Uterus (tissue), 4 donors: ENCODE data around the gene RAX. TPM values are rescaled to one million over a fixed set of nuclear protein-coding genes. Genes with fewer than 3 reads are reported as not detected.

ENCODE experiments used
- DNase-seq, 2 donors: peaks; one replicate each; pipeline ENCODE4 v3.0.0-alpha.2; 2019 to 2020
- H3K27ac ChIP-seq, 2 donors: fragments of 200-600 bp; sonication (generic); 1 replicate in 1 of 2; 2 replicates in 1 of 2; pipeline ENCODE4 v1.5.1; 2016 to 2018
- H3K27me3 ChIP-seq, 2 donors: fragments of 200-600 bp; sonication (generic); one replicate each; pipeline ENCODE4 v1.5.1; 2018 to 2019; ENCODE audit warnings: control low read depth in 1 of 2
- H3K36me3 ChIP-seq, 2 donors: fragments of 200-600 bp; sonication (generic); one replicate each; pipeline ENCODE4 v1.5.1; 2019; ENCODE audit warnings: control low read depth in 1 of 2
- H3K4me1 ChIP-seq, 2 donors: fragments of 200-600 bp; sonication (generic); one replicate each; pipeline ENCODE4 v1.5.1; 2018 to 2019; ENCODE audit warnings: control low read depth in 1 of 2
- H3K4me3 ChIP-seq, 2 donors: fragments of 200-600 bp; sonication (generic); 1 replicate in 1 of 2; 2 replicates in 1 of 2; pipeline ENCODE4 v1.5.1; 2018 to 2019; ENCODE audit warnings: mild to moderate bottlenecking in 1 of 2
- H3K9me3 ChIP-seq, 2 donors: fragments of 200-600 bp; sonication (generic); one replicate each; pipeline ENCODE4 v1.5.1; 2019; ENCODE audit warnings: control low read depth in 1 of 2
- CTCF ChIP-seq, 4 experiments: fragments of 200-600 bp in 2 of 4; fragments of 450-650 bp in 2 of 4; sonication (generic) in 2 of 4; IDR thresholded peaks; one replicate each; pipeline ENCODE4 v1.5.1; 2016 to 2019; ENCODE audit warnings: antibody characterized with exemption in 4 of 4, mild to moderate bottlenecking in 2 of 4, moderate library complexity in 1 of 4
- POLR2A ChIP-seq, 2 donors: fragments of 450-650 bp; IDR thresholded peaks; one replicate each; pipeline ENCODE4 v1.6.1; 2016; ENCODE audit warnings: antibody characterized with exemption in 2 of 2, mild to moderate bottlenecking in 1 of 2, moderate library complexity in 1 of 2
- intact Hi-C: fragments of 100-400 bp; cut with DNase I; formaldehyde crosslinking; loops from one replicate; pipeline ENCODE4 v1.15.1; 2023; ENCODE audit warnings: low total_unique reads
- total RNA-seq, 4 donors: library from RNA; depleted of rRNA in 3 of 4; stranded (reverse); fragments of >200 nt in 3 of 4; gene quantifications; one replicate each; pipeline versions ENCODE4 v1.1.0 to v1.2.4, GENCODE V29; 2014 to 2023
- donor health status: DM: yes; HTN: yes; CAD: no.

The RAX gene
- total RNA-seq, 4 donors from 2014 or later, result not detected

GRCh38 chr18:59249199-59249774 lies 24.0 kb downstream of the RAX start:
- H3K4me1 ChIP-seq, result no peaks in the 10 kb centered on the region
- H3K36me3 ChIP-seq, result no peaks in the 10 kb centered on the region
- no peaks in the 10 kb centered on the region for H3K9me3 ChIP-seq
- H3K4me3 ChIP-seq, result no peak overlapping the region
- intact Hi-C loops, result no loop called here
- peak; percentile 47 to 56 (median 52) for TF ChIP-seq CTCF (IDR thresholded peaks at IDR 0.05)
- TF ChIP-seq POLR2A (IDR thresholded peaks at IDR 0.05), result no peak
- peak; percentile 29 to 37 for DNase-seq
- no peak overlapping the region for H3K27ac ChIP-seq
- no peaks in the 10 kb centered on the region for H3K27me3 ChIP-seq

GRCh38 chr18:59246796-59247195 lies 26.5 kb downstream of the RAX start:
- TF ChIP-seq POLR2A (IDR thresholded peaks at IDR 0.05), result no peak
- TF ChIP-seq CTCF (IDR thresholded peaks at IDR 0.05), result no peak
- Histone ChIP-seq H3K27ac (no peak overlapping the region), H3K4me1 (no peaks in the 10 kb centered on the region), H3K36me3 (no peaks in the 10 kb centered on the region), H3K27me3 (no peaks in the 10 kb centered on the region), H3K4me3 (no peak overlapping the region), H3K9me3 (no peaks in the 10 kb centered on the region)
- DNase-seq, result no peak
- intact Hi-C loops, result no loop called here

- TF ChIP-seq POLR2A (IDR thresholded peaks at IDR 0.05) (no peak), CTCF (IDR thresholded peaks at IDR 0.05) (no peak)
- Histone ChIP-seq H3K36me3 (no peaks in the 10 kb centered on the region), H3K9me3 (no peaks in the 10 kb centered on the region), H3K4me1 (no peaks in the 10 kb centered on the region), H3K4me3 (no peak overlapping the region), H3K27ac (no peak overlapping the region), H3K27me3 (no peaks in the 10 kb centered on the region)
- intact Hi-C loops, result no loop called here
- DNase-seq, result no peak
Observed at GRCh38 chr18:59242906-59243305, 30.3 kb downstream of the RAX start.

GRCh38 chr18:59239642-59240041 lies 33.6 kb downstream of the RAX start:
- H3K27ac ChIP-seq, result no peak overlapping the region
- no peaks in the 10 kb centered on the region for H3K9me3 ChIP-seq
- no peaks in the 10 kb centered on the region for H3K27me3 ChIP-seq
- intact Hi-C loops, result no loop called here
- no peak for DNase-seq
- TF ChIP-seq CTCF (IDR thresholded peaks at IDR 0.05) (no peak), POLR2A (IDR thresholded peaks at IDR 0.05) (no peak)
- H3K4me1 ChIP-seq, result no peaks in the 10 kb centered on the region
- H3K36me3 ChIP-seq, result no peaks in the 10 kb centered on the region
- no peak overlapping the region for H3K4me3 ChIP-seq

- TF ChIP-seq CTCF (IDR thresholded peaks at IDR 0.05) (no peak), POLR2A (IDR thresholded peaks at IDR 0.05) (no peak)
- Histone ChIP-seq H3K36me3 (no peaks in the 10 kb centered on the region), H3K4me1 (no peaks in the 10 kb centered on the region), H3K27ac (no peak overlapping the region), H3K4me3 (no peak overlapping the region), H3K9me3 (no peaks in the 10 kb centered on the region), H3K27me3 (no peaks in the 10 kb centered on the region)
- intact Hi-C loops, result no loop called here
- no peak for DNase-seq
Observed at GRCh38 chr18:59238385-59238784, 34.9 kb downstream of the RAX start.
